ENCODE measurements around the gene GPR6. TPM values are rescaled to one million over a fixed set of nuclear protein-coding genes. Genes with fewer than 3 reads are reported as not detected.

GPR6 gene
- polyA plus RNA-seq: not detected
- long read RNA-seq, donor 1: 0 reads
- long read RNA-seq, donor 2: 0 reads
- long read RNA-seq, donor 3: 0 reads
- long read RNA-seq, donor 4: 0 reads
- long read RNA-seq, donor 5: 0 reads
- long read RNA-seq, donor 6: 0 reads
- long read RNA-seq, donor 7: 0 reads
- long read RNA-seq, donor 8: 0 reads
- long read RNA-seq, donor 9: 0 reads
- long read RNA-seq, donor 10: 0 reads
- long read RNA-seq, donor 11: 0 reads

GRCh38 chr6:109978174-109979032, at the start of gene GPR6:
Gene GPR6, plus strand, starts transcription at chr6:109978311. Its CDS starts 802 bp downstream, at chr6:109979113.
- Histone ChIP-seq H3K9me3 (ENCODE audit: control insufficient read depth, low read depth, low read length) (peaks cover 8% of the 10 kb centered on the region), H3K4me3 (ENCODE audit: low read length) (no peak within 1 kb of the TSS), H3K27me3 (ENCODE audit: control insufficient read depth, insufficient read depth, low read length) (peaks cover 36% of the 10 kb centered on the region), H3K36me3 (ENCODE audit: control insufficient read depth, insufficient read depth, low read length) (no peaks in the 10 kb centered on the region), H3K27ac (ENCODE audit: low read length) (no peak within 1 kb of the TSS), H3K4me1 (ENCODE audit: control insufficient read depth, insufficient read depth, low read length) (no peaks in the 10 kb centered on the region)
- peak; percentile 19 to 56 for DNase-seq
- no CpG with 5 or more reads among the region's 50 CpGs for WGBS (ENCODE audit: insufficient coverage, low lambda C conversion rate)

- no peaks in the 10 kb centered on the region for H3K9me3 ChIP-seq (ENCODE audit: control insufficient read depth, low read depth, low read length)
- H3K27ac ChIP-seq (ENCODE audit: low read length): no peak overlapping the region
- no peak overlapping the region for H3K4me3 ChIP-seq (ENCODE audit: low read length)
- no CpG with 5 or more reads among the region's 8 CpGs for WGBS (ENCODE audit: insufficient coverage, low lambda C conversion rate)
- no peaks in the 10 kb centered on the region for H3K36me3 ChIP-seq (ENCODE audit: control insufficient read depth, insufficient read depth, low read length)
- H3K27me3 ChIP-seq (ENCODE audit: control insufficient read depth, insufficient read depth, low read length): no peaks in the 10 kb centered on the region
- DNase-seq: no peak
- no peaks in the 10 kb centered on the region for H3K4me1 ChIP-seq (ENCODE audit: control insufficient read depth, insufficient read depth, low read length)
Measured at GRCh38 chr6:109934293-109934692, 43.8 kb upstream of the GPR6 start.

GRCh38 chr6:109939654-109940053, 38.5 kb upstream of the GPR6 start:
- Histone ChIP-seq H3K4me3 (ENCODE audit: low read length) (no peak overlapping the region), H3K27ac (ENCODE audit: low read length) (no peak overlapping the region), H3K36me3 (ENCODE audit: control insufficient read depth, insufficient read depth, low read length) (no peaks in the 10 kb centered on the region), H3K9me3 (ENCODE audit: control insufficient read depth, low read depth, low read length) (no peaks in the 10 kb centered on the region), H3K4me1 (ENCODE audit: control insufficient read depth, insufficient read depth, low read length) (no peaks in the 10 kb centered on the region), H3K27me3 (ENCODE audit: control insufficient read depth, insufficient read depth, low read length) (peaks cover 4% of the 10 kb centered on the region)
- WGBS (ENCODE audit: insufficient coverage, low lambda C conversion rate): no CpG with 5 or more reads among the region's 2 CpGs
- DNase-seq: no peak

- Histone ChIP-seq H3K27ac (ENCODE audit: low read length) (no peak overlapping the region), H3K9me3 (ENCODE audit: control insufficient read depth, low read depth, low read length) (no peaks in the 10 kb centered on the region), H3K4me1 (ENCODE audit: control insufficient read depth, insufficient read depth, low read length) (no peaks in the 10 kb centered on the region), H3K27me3 (ENCODE audit: control insufficient read depth, insufficient read depth, low read length) (peaks cover 8% of the 10 kb centered on the region), H3K4me3 (ENCODE audit: low read length) (no peak overlapping the region), H3K36me3 (ENCODE audit: control insufficient read depth, insufficient read depth, low read length) (no peaks in the 10 kb centered on the region)
- no CpG with 5 or more reads among the region's 4 CpGs for WGBS (ENCODE audit: insufficient coverage, low lambda C conversion rate)
- no peak for DNase-seq
Measured at GRCh38 chr6:109944448-109944847, 33.7 kb upstream of the GPR6 start.

GRCh38 chr6:109945091-109945490, 33.0 kb upstream of the GPR6 start:
- H3K4me3 ChIP-seq (ENCODE audit: low read length): no peak overlapping the region
- peaks cover 8% of the 10 kb centered on the region for H3K27me3 ChIP-seq (ENCODE audit: control insufficient read depth, insufficient read depth, low read length)
- H3K9me3 ChIP-seq (ENCODE audit: control insufficient read depth, low read depth, low read length): no peaks in the 10 kb centered on the region
- no peaks in the 10 kb centered on the region for H3K4me1 ChIP-seq (ENCODE audit: control insufficient read depth, insufficient read depth, low read length)
- H3K36me3 ChIP-seq (ENCODE audit: control insufficient read depth, insufficient read depth, low read length): no peaks in the 10 kb centered on the region
- H3K27ac ChIP-seq (ENCODE audit: low read length): no peak overlapping the region
- DNase-seq: no peak

GRCh38 chr6:109946979-109947378, 31.1 kb upstream of the GPR6 start:
- Histone ChIP-seq H3K4me3 (ENCODE audit: low read length) (no peak overlapping the region), H3K27me3 (ENCODE audit: control insufficient read depth, insufficient read depth, low read length) (peaks cover 8% of the 10 kb centered on the region), H3K36me3 (ENCODE audit: control insufficient read depth, insufficient read depth, low read length) (no peaks in the 10 kb centered on the region), H3K4me1 (ENCODE audit: control insufficient read depth, insufficient read depth, low read length) (no peaks in the 10 kb centered on the region), H3K9me3 (ENCODE audit: control insufficient read depth, low read depth, low read length) (no peaks in the 10 kb centered on the region), H3K27ac (ENCODE audit: low read length) (no peak overlapping the region)
- DNase-seq: no peak
- no CpG with 5 or more reads among the region's 4 CpGs for WGBS (ENCODE audit: insufficient coverage, low lambda C conversion rate)

GRCh38 chr6:109949281-109950065, 28.6 kb upstream of the GPR6 start:
- peaks cover 4% of the 10 kb centered on the region for H3K27me3 ChIP-seq (ENCODE audit: control insufficient read depth, insufficient read depth, low read length)
- no peak for DNase-seq
- H3K4me3 ChIP-seq (ENCODE audit: low read length): no peak overlapping the region
- H3K9me3 ChIP-seq (ENCODE audit: control insufficient read depth, low read depth, low read length): no peaks in the 10 kb centered on the region
- H3K27ac ChIP-seq (ENCODE audit: low read length): no peak overlapping the region
- no peaks in the 10 kb centered on the region for H3K36me3 ChIP-seq (ENCODE audit: control insufficient read depth, insufficient read depth, low read length)
- WGBS (ENCODE audit: insufficient coverage, low lambda C conversion rate): no CpG with 5 or more reads among the region's 19 CpGs
- no peaks in the 10 kb centered on the region for H3K4me1 ChIP-seq (ENCODE audit: control insufficient read depth, insufficient read depth, low read length)

- Histone ChIP-seq H3K27ac (ENCODE audit: low read length) (no peak overlapping the region), H3K4me1 (ENCODE audit: control insufficient read depth, insufficient read depth, low read length) (no peaks in the 10 kb centered on the region), H3K9me3 (ENCODE audit: control insufficient read depth, low read depth, low read length) (no peaks in the 10 kb centered on the region), H3K27me3 (ENCODE audit: control insufficient read depth, insufficient read depth, low read length) (no peaks in the 10 kb centered on the region), H3K36me3 (ENCODE audit: control insufficient read depth, insufficient read depth, low read length) (no peaks in the 10 kb centered on the region), H3K4me3 (ENCODE audit: low read length) (no peak overlapping the region)
- 86% methylated on average over 1 of the region's 2 CpGs for WGBS (ENCODE audit: insufficient coverage, low lambda C conversion rate)
- DNase-seq: no peak
Measured at GRCh38 chr6:109955491-109955890, 22.6 kb upstream of the GPR6 start.

GRCh38 chr6:109958626-109959025, 19.5 kb upstream of the GPR6 start:
- no CpG with 5 or more reads among the region's 1 CpG for WGBS (ENCODE audit: insufficient coverage, low lambda C conversion rate)
- Histone ChIP-seq H3K9me3 (ENCODE audit: control insufficient read depth, low read depth, low read length) (no peaks in the 10 kb centered on the region), H3K36me3 (ENCODE audit: control insufficient read depth, insufficient read depth, low read length) (no peaks in the 10 kb centered on the region), H3K4me3 (ENCODE audit: low read length) (no peak overlapping the region), H3K27me3 (ENCODE audit: control insufficient read depth, insufficient read depth, low read length) (no peaks in the 10 kb centered on the region), H3K27ac (ENCODE audit: low read length) (no peak overlapping the region), H3K4me1 (ENCODE audit: control insufficient read depth, insufficient read depth, low read length) (no peaks in the 10 kb centered on the region)
- DNase-seq: no peak

- WGBS (ENCODE audit: insufficient coverage, low lambda C conversion rate): no CpG with 5 or more reads among the region's 5 CpGs
- Histone ChIP-seq H3K4me1 (ENCODE audit: control insufficient read depth, insufficient read depth, low read length) (no peaks in the 10 kb centered on the region), H3K27me3 (ENCODE audit: control insufficient read depth, insufficient read depth, low read length) (no peaks in the 10 kb centered on the region), H3K9me3 (ENCODE audit: control insufficient read depth, low read depth, low read length) (no peaks in the 10 kb centered on the region), H3K4me3 (ENCODE audit: low read length) (no peak overlapping the region), H3K27ac (ENCODE audit: low read length) (no peak overlapping the region), H3K36me3 (ENCODE audit: control insufficient read depth, insufficient read depth, low read length) (no peaks in the 10 kb centered on the region)
- no peak for DNase-seq
Measured at GRCh38 chr6:109961611-109962041, 16.5 kb upstream of the GPR6 start.
